ENCODE data around the gene CFAP57.
A peak's percentile ranks its signal among the peaks of the same experiment; 100 is the strongest.

Gene CFAP57

GRCh38 chr1:43256675-43257570 lies 84.8 kb downstream of the CFAP57 start:
- DNase-seq = no peak

- DNase-seq = no peak
Observed at GRCh38 chr1:43258370-43258769, 86.2 kb downstream of the CFAP57 start.

- no peak for DNase-seq
Observed at GRCh38 chr1:43265431-43265830, 93.3 kb downstream of the CFAP57 start.

GRCh38 chr1:43266881-43267280 lies 94.8 kb downstream of the CFAP57 start:
- DNase-seq = no peak

GRCh38 chr1:43267291-43267805 lies 95.2 kb downstream of the CFAP57 start:
- no peak for DNase-seq

GRCh38 chr1:43267818-43268425 lies 95.8 kb downstream of the CFAP57 start:
- DNase-seq = no peak

- DNase-seq = no peak
Observed at GRCh38 chr1:43269627-43270375, 97.7 kb downstream of the CFAP57 start, which contains the start of gene TMEM125. Gene TMEM125 (plus strand): TSS chr1:43269983. CDS start chr1:43272723, 2,740 bp downstream.

- DNase-seq = peak; percentile 57
Observed at GRCh38 chr1:43270421-43271095, 98.4 kb downstream of the CFAP57 start.

- no peak for DNase-seq
Observed at GRCh38 chr1:43271186-43272118, 99.3 kb downstream of the CFAP57 start.

- DNase-seq = no peak
Observed at GRCh38 chr1:43272161-43272560, 100.0 kb downstream of the CFAP57 start.

- DNase-seq = no peak
Observed at GRCh38 chr1:43272576-43273571, 100.7 kb downstream of the CFAP57 start.

- no peak for DNase-seq
Observed at GRCh38 chr1:43273708-43274107, 101.6 kb downstream of the CFAP57 start.

GRCh38 chr1:43274125-43274803 lies 102.1 kb downstream of the CFAP57 start:
- DNase-seq = peak; percentile 19

- no peak for DNase-seq
Observed at GRCh38 chr1:43274804-43275180, 102.7 kb downstream of the CFAP57 start.

GRCh38 chr1:43275826-43276620 lies 103.9 kb downstream of the CFAP57 start:
- DNase-seq = no peak

- no peak for DNase-seq
Observed at GRCh38 chr1:43276673-43277072, 104.5 kb downstream of the CFAP57 start.

- no peak for DNase-seq
Observed at GRCh38 chr1:43277116-43277876, 105.2 kb downstream of the CFAP57 start.

GRCh38 chr1:43279161-43279560 lies 107.0 kb downstream of the CFAP57 start:
- no peak for DNase-seq

All from COR-L47 (cell line).